SK-N-SH treated with all-trans-retinoic acid at 6 μM for 48 hours (cell line): ENCODE data around the gene ANKRD28.
"Not testable (repeated sequence)": the region's sequence is repeated elsewhere in the genome, so short reads cannot be mapped to it uniquely, and the experiment has no call there.

Experiments
- ARNTL ChIP-seq: fragments of 450-650 bp; formaldehyde crosslinking; IDR thresholded peaks from 2 replicates; pipeline ENCODE4 v1.5.0; 2020; ENCODE audit warnings: low read depth, mild to moderate bottlenecking, moderate library complexity, borderline replicate concordance
- CSDC2 ChIP-seq: fragments of 250-450 bp; sonication (Bioruptor Pico); IDR thresholded peaks from 2 replicates; pipeline ENCODE4 v1.5.0; 2020; ENCODE audit warnings: mild to moderate bottlenecking, moderate library complexity
- GLIS3 ChIP-seq: fragments of 250-450 bp; sonication (Bioruptor Pico); IDR thresholded peaks from 2 replicates; pipeline ENCODE4 v1.5.0; 2020; ENCODE audit warnings: mild to moderate bottlenecking, moderate library complexity
- RARB ChIP-seq: fragments of 250-450 bp; sonication (Bioruptor Pico); IDR thresholded peaks from 2 replicates; pipeline ENCODE4 v1.8.0; 2021; ENCODE audit warnings: mild to moderate bottlenecking, moderate library complexity
- SNAI2 ChIP-seq: fragments of 250-450 bp; sonication (Bioruptor Pico); IDR thresholded peaks from 2 replicates; pipeline ENCODE4 v1.5.0; 2020; ENCODE audit warnings: mild to moderate bottlenecking, moderate library complexity
- TCF4 ChIP-seq: fragments of 250-450 bp; sonication (Bioruptor Pico); IDR thresholded peaks from 2 replicates; pipeline ENCODE4 v1.8.0; 2021; ENCODE audit warnings: mild to moderate bottlenecking, moderate library complexity, borderline replicate concordance
- ZNF8 ChIP-seq: fragments of 450-650 bp; formaldehyde crosslinking; IDR thresholded peaks from 2 replicates; pipeline ENCODE4 v1.5.0; 2020; ENCODE audit warnings: mild to moderate bottlenecking, moderate library complexity
- TF ChIP-seq, protein P1 (sequence below): fragments of 250-450 bp; sonication (Bioruptor Pico); IDR thresholded peaks from 2 replicates; pipeline ENCODE4 v1.5.1; 2020; ENCODE audit warnings: low read depth, mild to moderate bottlenecking, moderate library complexity
- TF ChIP-seq, protein P2 (sequence below): fragments of 250-450 bp; sonication (Bioruptor Pico); IDR thresholded peaks from 2 replicates; pipeline ENCODE4 v1.8.0; 2020; ENCODE audit warnings: mild to moderate bottlenecking, moderate library complexity, borderline replicate concordance

DNA sequence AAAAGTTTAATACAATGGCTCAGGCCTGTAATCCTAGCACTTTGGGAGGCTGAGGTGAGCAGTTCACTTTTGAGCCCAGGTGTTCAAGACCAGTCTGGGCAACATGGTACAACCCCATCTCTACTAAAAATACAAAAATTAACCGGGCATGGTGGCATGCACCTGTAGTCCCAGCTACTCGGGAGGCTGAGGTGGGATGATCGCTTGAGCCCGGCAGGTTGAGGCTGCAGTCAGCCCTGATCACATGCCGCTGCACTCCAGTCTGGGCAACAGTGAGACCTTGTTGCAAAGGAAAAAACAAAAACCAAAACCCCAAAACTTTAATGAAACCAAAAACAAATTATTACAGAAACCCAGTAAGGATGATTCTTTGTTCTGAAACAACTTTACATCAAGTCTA, 15.3 kb upstream of the ANKRD28 start:
- TF ChIP-seq, protein P1, sequence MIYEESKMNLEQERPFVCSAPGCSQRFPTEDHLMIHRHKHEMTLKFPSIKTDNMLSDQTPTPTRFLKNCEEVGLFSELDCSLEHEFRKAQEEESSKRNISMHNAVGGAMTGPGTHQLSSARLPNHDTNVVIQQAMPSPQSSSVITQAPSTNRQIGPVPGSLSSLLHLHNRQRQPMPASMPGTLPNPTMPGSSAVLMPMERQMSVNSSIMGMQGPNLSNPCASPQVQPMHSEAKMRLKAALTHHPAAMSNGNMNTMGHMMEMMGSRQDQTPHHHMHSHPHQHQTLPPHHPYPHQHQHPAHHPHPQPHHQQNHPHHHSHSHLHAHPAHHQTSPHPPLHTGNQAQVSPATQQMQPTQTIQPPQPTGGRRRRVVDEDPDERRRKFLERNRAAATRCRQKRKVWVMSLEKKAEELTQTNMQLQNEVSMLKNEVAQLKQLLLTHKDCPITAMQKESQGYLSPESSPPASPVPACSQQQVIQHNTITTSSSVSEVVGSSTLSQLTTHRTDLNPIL (CRISPR knock-in tag): not testable (repeated sequence)
- TF ChIP-seq SNAI2 (CRISPR knock-in tag); TCF4 (CRISPR knock-in tag); RARB (CRISPR knock-in tag); GLIS3 (CRISPR knock-in tag); CSDC2 (CRISPR knock-in tag); ARNTL (CRISPR knock-in tag); ZNF8: not testable (repeated sequence)
- TF ChIP-seq, protein P2, sequence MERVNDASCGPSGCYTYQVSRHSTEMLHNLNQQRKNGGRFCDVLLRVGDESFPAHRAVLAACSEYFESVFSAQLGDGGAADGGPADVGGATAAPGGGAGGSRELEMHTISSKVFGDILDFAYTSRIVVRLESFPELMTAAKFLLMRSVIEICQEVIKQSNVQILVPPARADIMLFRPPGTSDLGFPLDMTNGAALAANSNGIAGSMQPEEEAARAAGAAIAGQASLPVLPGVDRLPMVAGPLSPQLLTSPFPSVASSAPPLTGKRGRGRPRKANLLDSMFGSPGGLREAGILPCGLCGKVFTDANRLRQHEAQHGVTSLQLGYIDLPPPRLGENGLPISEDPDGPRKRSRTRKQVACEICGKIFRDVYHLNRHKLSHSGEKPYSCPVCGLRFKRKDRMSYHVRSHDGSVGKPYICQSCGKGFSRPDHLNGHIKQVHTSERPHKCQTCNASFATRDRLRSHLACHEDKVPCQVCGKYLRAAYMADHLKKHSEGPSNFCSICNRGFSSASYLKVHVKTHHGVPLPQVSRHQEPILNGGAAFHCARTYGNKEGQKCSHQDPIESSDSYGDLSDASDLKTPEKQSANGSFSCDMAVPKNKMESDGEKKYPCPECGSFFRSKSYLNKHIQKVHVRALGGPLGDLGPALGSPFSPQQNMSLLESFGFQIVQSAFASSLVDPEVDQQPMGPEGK: not testable (repeated sequence)
